GM23338 (cell line): ENCODE results near the gene BLOC1S5. TPM values are rescaled to one million over a fixed set of nuclear protein-coding genes. Genes with fewer than 3 reads are reported as not detected.

Source experiments
- ATAC-seq: fragments of 200-7000 bp; cut with Tn5 transposase; 3 replicates; pipeline ENCODE4 v1.9.1; 2020
- DNase-seq: peaks from one replicate; pipeline ENCODE4 v3.0.0-alpha.2; 2015; ENCODE audit warnings: low spot score
- H2AFZ ChIP-seq: fragments of 200-600 bp; sonication (generic); 2 replicates; pipeline ENCODE4 v1.8.0; 2016; ENCODE audit warnings: antibody characterized with exemption, mild to moderate bottlenecking, moderate library complexity
- H3F3A ChIP-seq: fragments of 200-600 bp; sonication (generic); replicated peaks from 2 replicates; pipeline ENCODE4 v1.8.0; 2017; ENCODE audit warnings: antibody characterized with exemption, mixed run types, low read depth
- H3K27ac ChIP-seq: fragments of 200-600 bp; sonication (generic); 2 replicates; pipeline ENCODE4 v1.6.1; 2016; ENCODE audit warnings: low read depth
- H3K27me3 ChIP-seq: fragments of 200-600 bp; sonication (generic); 2 replicates; pipeline ENCODE4 v1.8.0; 2016; ENCODE audit warnings: mild to moderate bottlenecking, mixed run types, moderate library complexity; ENCODE audit not compliant: insufficient read depth
- H3K36me3 ChIP-seq: fragments of 200-600 bp; sonication (generic); 2 replicates; pipeline ENCODE4 v1.8.0; 2016; ENCODE audit warnings: mild to moderate bottlenecking; ENCODE audit not compliant: insufficient read depth
- H3K4me1 ChIP-seq: fragments of 200-600 bp; sonication (generic); 2 replicates; pipeline ENCODE4 v1.8.0; 2016; ENCODE audit warnings: mild to moderate bottlenecking, moderate library complexity; ENCODE audit not compliant: insufficient read depth
- H3K4me2 ChIP-seq: fragments of 200-600 bp; sonication (generic); 2 replicates; pipeline ENCODE4 v1.7.1; 2017; ENCODE audit warnings: mixed run types
- H3K4me3 ChIP-seq: fragments of 200-600 bp; sonication (generic); 2 replicates; pipeline ENCODE4 v1.6.1; 2016; ENCODE audit warnings: mixed run types
- H3K79me2 ChIP-seq: fragments of 200-600 bp; sonication (generic); replicated peaks from 2 replicates; pipeline ENCODE4 v1.8.0; 2017; ENCODE audit warnings: mild to moderate bottlenecking; ENCODE audit not compliant: insufficient read depth
- H3K9me2 ChIP-seq: fragments of 200-600 bp; sonication (generic); 2 replicates; pipeline ENCODE4 v1.8.0; 2017; ENCODE audit not compliant: insufficient read depth
- H4K20me1 ChIP-seq: fragments of 200-600 bp; sonication (generic); replicated peaks from 2 replicates; pipeline ENCODE4 v1.8.0; 2017; ENCODE audit warnings: mild to moderate bottlenecking; ENCODE audit not compliant: insufficient read depth
- H3K27ac Mint-ChIP-seq: 2 replicates; pipeline ENCODE4 v1.8.0; 2020; ENCODE audit warnings: inconsistent platforms, mild to moderate bottlenecking, moderate library complexity, mixed read lengths
- H3K27me3 Mint-ChIP-seq: 3 replicates; pipeline ENCODE4 v1.8.0; 2022; ENCODE audit warnings: low read depth, mild to moderate bottlenecking, moderate library complexity, mixed read lengths, inconsistent platforms; ENCODE audit not compliant: insufficient read depth, poor library complexity
- H3K36me3 Mint-ChIP-seq: 3 replicates; pipeline ENCODE4 v1.8.0; 2021; ENCODE audit warnings: low read depth, mild to moderate bottlenecking, inconsistent platforms, moderate library complexity, mixed read lengths
- H3K4me1 Mint-ChIP-seq: 3 replicates; pipeline ENCODE4 v1.8.0; 2020; ENCODE audit warnings: mild to moderate bottlenecking, inconsistent platforms, mixed read lengths
- H3K4me3 Mint-ChIP-seq: 3 replicates; pipeline ENCODE4 v1.8.0; 2021; ENCODE audit warnings: moderate library complexity, mild to moderate bottlenecking, inconsistent platforms, mixed read lengths
- H3K9me3 Mint-ChIP-seq: 3 replicates; pipeline ENCODE4 v1.8.0; 2020; ENCODE audit warnings: moderate library complexity, mild to moderate bottlenecking, inconsistent platforms, mixed read lengths
- ETS1 ChIP-seq: IDR thresholded peaks from 2 replicates; pipeline ENCODE4 v1.6.1; 2016; ENCODE audit warnings: antibody characterized with exemption
- EZH2 ChIP-seq: fragments of 200-600 bp; sonication (generic); IDR thresholded peaks from one replicate; pipeline ENCODE4 v1.8.0; 2017; ENCODE audit warnings: antibody characterized with exemption, mild to moderate bottlenecking, low read depth; ENCODE audit not compliant: unreplicated experiment
- EZH2phosphoT487 ChIP-seq: fragments of 200-600 bp; sonication (generic); IDR thresholded peaks from one replicate; pipeline ENCODE4 v1.8.1; 2018; ENCODE audit warnings: antibody characterized with exemption; ENCODE audit not compliant: unreplicated experiment
- JUNB ChIP-seq: IDR thresholded peaks from one replicate; pipeline ENCODE4 v1.6.1; 2016; ENCODE audit warnings: antibody characterized with exemption; ENCODE audit not compliant: unreplicated experiment
- NANOG ChIP-seq: IDR thresholded peaks from 2 replicates; pipeline ENCODE4 v1.6.1; 2016; ENCODE audit warnings: antibody characterized with exemption, borderline replicate concordance
- POLR2AphosphoS5 ChIP-seq: IDR thresholded peaks from 2 replicates; pipeline ENCODE4 v1.6.1; 2016; ENCODE audit warnings: antibody characterized with exemption, low read depth
- REST ChIP-seq: IDR thresholded peaks from one replicate; pipeline ENCODE4 v1.6.1; 2018; ENCODE audit warnings: antibody characterized with exemption; ENCODE audit not compliant: unreplicated experiment
- STAT1 ChIP-seq: IDR thresholded peaks from one replicate; pipeline ENCODE4 v1.6.1; 2016; ENCODE audit warnings: antibody characterized with exemption; ENCODE audit not compliant: unreplicated experiment
- ZNF114 ChIP-seq: fragments of 250-450 bp; sonication (Bioruptor Pico); IDR thresholded peaks from 2 replicates; pipeline ENCODE4 v1.5.0; 2020; ENCODE audit warnings: mild to moderate bottlenecking, moderate library complexity
- ZNF331 ChIP-seq: fragments of 250-450 bp; sonication (Bioruptor Pico); IDR thresholded peaks from 2 replicates; pipeline ENCODE4 v1.5.0; 2020; ENCODE audit warnings: low read depth, mild to moderate bottlenecking, moderate library complexity
- ZNF462 ChIP-seq: fragments of 250-450 bp; sonication (Bioruptor Pico); IDR thresholded peaks from 2 replicates; pipeline ENCODE4 v1.5.0; 2020; ENCODE audit warnings: mild to moderate bottlenecking, moderate library complexity
- polyA plus RNA-seq: library from polyadenylated mRNA; unstranded; fragments of >200 nt; fragmentation: Nextera tagmentation; extraction: Ambion mirVana; gene quantifications from 2 replicates; pipeline ENCODE4 v1.2.1, GENCODE V29; 2016
- total RNA-seq: library from RNA; depleted of rRNA; stranded (reverse); fragments of >200 nt; shearing (Covaris generic); gene quantifications from 2 replicates; pipeline ENCODE4 v1.2.3, GENCODE V29; 2014

Gene BLOC1S5
- total and polyA plus RNA-seq, 2 experiments from 2014 or later = 14.9 to 16.6 TPM

GRCh38 chr6:7979831-7980230 lies 84.4 kb downstream of the BLOC1S5 start (continued):
- no peak for TF ChIP-seq EZH2phosphoT487
- no peak for TF ChIP-seq EZH2
- no peak for TF ChIP-seq ETS1
- TF ChIP-seq REST = no peak
- no peak for TF ChIP-seq POLR2AphosphoS5
- no peak for TF ChIP-seq STAT1
- TF ChIP-seq NANOG = no peak
- no peak for TF ChIP-seq JUNB
- TF ChIP-seq ZNF331 (CRISPR knock-in tag) = no peak

GRCh38 chr6:7978736-7979135 lies 85.5 kb downstream of the BLOC1S5 start:
- Histone ChIP-seq H3K4me2 (no peak overlapping the region), H3K4me1 (no peaks in the 10 kb centered on the region), H2AFZ (no peak overlapping the region), H3F3A (no peaks in the 10 kb centered on the region), H3K9me2 (no peaks in the 10 kb centered on the region), H3K79me2 (no peaks in the 10 kb centered on the region), H4K20me1 (no peaks in the 10 kb centered on the region), H3K27ac (no peak overlapping the region), H3K27me3 (no peaks in the 10 kb centered on the region), H3K4me3 (no peak overlapping the region), H3K36me3 (no peaks in the 10 kb centered on the region)
- no peak overlapping the region for H3K27ac Mint-ChIP-seq
- no peak for DNase-seq
- H3K36me3 Mint-ChIP-seq = no peaks in the 10 kb centered on the region
- TF ChIP-seq ZNF331 (CRISPR knock-in tag) (no peak), ETS1 (no peak), ZNF462 (CRISPR knock-in tag) (no peak), EZH2 (no peak), ZNF114 (CRISPR knock-in tag) (no peak)
- no peaks in the 10 kb centered on the region for H3K27me3 Mint-ChIP-seq
- no peak overlapping the region for H3K4me3 Mint-ChIP-seq
- H3K4me1 Mint-ChIP-seq = no peaks in the 10 kb centered on the region
- H3K9me3 Mint-ChIP-seq = no peaks in the 10 kb centered on the region
- ATAC-seq = no peak
